Renal pelvis (tissue), 4 donors: Measurements from ENCODE around the gene RRN3. TPM values are rescaled to one million over a fixed set of nuclear protein-coding genes. Genes with fewer than 3 reads are reported as not detected.
"Not testable (repeated sequence)": the region's sequence is repeated elsewhere in the genome, so short reads cannot be mapped to it uniquely, and the experiment has no call there.

ENCODE experiments used
- DNase-seq: peaks from one replicate; pipeline ENCODE4 v3.0.0-alpha.2; 2013
- polyA plus RNA-seq, 3 donors: library from polyadenylated mRNA; unstranded; fragments of 120-200 nt; gene quantifications; one replicate each; pipeline ENCODE4 v1.2.1, GENCODE V29; 2013; ENCODE audit not compliant: insufficient read length in 3 of 3

Gene RRN3
- polyA plus RNA-seq, 3 donors = 37.0 to 47.2 (median 42.3) TPM

- no peak for DNase-seq
Measured at GRCh38 chr16:15031179-15031578, 62.9 kb downstream of the RRN3 start.

GRCh38 chr16:15029749-15030148, 64.3 kb downstream of the RRN3 start:
- DNase-seq = not testable (repeated sequence)

- DNase-seq = not testable (repeated sequence)
Measured at GRCh38 chr16:15028801-15029698, 65.0 kb downstream of the RRN3 start.

GRCh38 chr16:15028345-15028715, 65.7 kb downstream of the RRN3 start:
- not testable (repeated sequence) for DNase-seq

GRCh38 chr16:15027503-15028344, 66.3 kb downstream of the RRN3 start:
- not testable (repeated sequence) for DNase-seq

- DNase-seq = not testable (repeated sequence)
Measured at GRCh38 chr16:15027051-15027450, 67.0 kb downstream of the RRN3 start.

DNA sequence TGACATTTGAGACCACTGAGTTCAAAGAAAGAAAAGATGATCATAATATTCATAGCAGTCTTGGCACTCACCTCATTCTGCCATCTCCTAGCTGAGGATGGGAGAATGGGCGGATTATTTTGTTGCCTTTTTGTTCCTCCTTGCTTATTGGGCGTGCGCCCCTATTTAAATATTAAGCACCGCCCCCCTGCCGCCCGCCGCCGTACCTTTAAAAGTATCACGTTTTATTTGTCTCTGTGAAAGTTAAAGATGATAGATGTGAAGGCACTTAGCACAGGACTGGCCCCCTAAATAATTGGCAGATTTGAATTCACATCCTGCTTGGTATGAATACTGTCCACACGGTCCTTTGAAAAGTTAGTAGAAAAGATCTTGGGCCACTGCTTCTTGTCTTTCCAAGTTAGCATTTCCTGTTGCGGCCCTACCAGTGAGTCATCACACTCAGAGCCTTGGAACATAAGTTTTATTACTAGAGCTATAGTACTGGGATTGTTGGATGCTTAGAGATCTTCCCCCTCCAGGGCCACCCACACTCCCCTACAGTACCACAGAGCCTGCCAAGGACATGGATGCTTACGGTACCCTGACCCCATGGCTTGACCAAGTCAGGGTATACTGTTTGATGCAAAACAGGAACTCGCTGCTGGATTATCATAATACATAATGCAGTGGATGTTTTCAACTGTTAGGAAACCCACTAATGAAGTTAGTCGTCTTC, 68.7 kb downstream of the RRN3 start:
- DNase-seq = not testable (repeated sequence)

DNA sequence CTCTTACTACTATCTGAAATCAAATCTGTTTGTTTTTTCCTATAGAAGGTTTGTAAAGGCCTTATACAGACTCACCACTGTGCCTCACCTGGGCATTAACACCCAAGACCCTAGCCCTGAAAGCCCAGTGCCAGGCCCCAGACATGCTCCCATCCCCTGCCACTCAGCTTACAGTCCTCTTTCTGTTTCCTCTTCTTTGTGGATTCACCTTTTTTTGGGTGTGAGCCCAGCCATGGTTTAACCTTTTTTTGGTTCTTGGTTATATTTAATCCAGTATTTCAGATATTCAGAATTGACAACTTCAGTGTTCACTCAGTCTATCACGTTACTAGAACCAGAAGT, 69.2 kb downstream of the RRN3 start:
- not testable (repeated sequence) for DNase-seq

DNA sequence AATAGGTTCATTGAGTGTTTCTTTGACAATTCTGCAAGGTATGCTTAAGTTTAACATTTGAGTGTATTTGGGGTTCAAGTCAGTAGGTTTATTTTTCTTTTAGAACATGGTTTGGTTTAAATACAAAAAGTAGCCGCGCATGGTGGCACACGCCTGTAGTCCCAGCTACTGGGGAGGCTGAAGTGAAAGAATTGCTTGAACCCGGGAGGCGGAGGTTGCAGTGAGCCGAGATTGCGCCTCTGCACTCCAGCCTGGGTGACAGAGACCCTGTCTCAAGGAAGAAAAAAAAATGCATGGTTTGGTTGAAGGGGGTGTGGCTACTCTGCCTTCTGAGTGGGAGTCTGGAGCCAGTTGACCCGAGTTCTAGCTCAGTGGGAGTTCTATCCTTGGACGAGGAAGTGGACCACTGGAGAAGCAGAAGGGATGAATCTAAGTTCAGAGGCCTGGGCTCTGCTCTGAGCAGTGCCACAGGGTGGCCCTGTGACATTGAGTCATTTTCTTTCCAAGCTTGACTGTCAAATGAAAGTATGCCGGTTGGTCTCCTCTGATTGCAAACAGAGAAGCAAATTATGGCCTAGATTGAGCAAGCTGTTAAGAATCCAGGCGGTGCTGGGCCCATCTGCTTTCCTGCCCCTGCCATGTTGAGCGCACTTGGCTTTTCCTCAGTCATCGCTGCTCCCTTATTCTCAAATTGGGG, 70.5 kb downstream of the RRN3 start:
- DNase-seq = not testable (repeated sequence)

DNA sequence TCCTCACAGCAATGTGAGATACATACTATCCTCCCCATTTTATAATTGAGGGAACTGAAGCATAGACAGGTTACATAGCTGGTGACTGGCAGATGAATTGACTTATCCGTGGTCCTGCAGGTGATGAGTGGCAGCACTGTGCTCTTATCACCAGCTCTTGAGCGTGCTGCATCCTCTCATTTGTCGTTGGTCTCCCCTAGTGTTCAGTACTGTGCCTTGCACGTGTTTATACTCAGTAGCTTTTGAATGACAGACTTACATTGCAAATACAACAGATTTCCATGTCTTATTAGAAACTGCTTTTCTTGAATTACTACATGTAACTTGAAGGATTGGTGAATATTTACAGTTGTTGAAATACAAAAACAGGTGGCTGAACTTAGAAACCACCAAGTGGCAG, 71.9 kb downstream of the RRN3 start:
- not testable (repeated sequence) for DNase-seq

GRCh38 chr16:15021429-15021828, 72.6 kb downstream of the RRN3 start:
- not testable (repeated sequence) for DNase-seq

DNA sequence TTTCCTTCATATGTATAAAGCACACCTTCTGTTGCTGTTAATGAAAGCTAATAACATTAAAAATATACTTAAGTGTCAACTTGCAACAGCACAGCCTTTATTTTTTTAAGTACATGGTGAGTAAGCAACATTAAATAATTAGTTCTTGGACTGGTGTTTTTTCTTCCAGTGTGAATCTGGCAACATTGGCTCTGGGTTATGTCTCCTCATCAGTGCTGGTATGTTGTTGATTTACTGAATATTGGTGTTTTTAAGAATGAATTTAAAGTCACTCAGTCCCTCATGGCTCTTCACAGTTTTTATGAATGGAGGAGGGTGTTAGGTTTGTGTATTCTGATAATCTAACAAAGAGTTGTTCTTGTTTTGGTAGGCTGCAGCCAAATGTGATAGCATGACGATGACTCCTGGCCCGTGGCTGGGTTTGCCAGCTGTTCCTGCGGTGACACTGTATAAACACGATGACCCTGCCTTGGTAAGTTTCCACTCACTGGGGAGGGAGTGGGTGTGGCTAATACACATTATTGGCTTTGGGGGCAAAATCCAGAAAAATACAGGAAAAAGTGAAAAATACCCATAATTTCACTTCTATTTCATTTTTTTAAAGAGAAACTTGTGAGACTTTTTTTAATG, 77.0 kb downstream of the RRN3 start:
- not testable (repeated sequence) for DNase-seq

- DNase-seq = not testable (repeated sequence)
Measured at GRCh38 chr16:15016354-15016753, 77.7 kb downstream of the RRN3 start.

- not testable (repeated sequence) for DNase-seq
Measured at GRCh38 chr16:15015671-15016070, 78.4 kb downstream of the RRN3 start.

- not testable (repeated sequence) for DNase-seq
Measured at GRCh38 chr16:15012941-15013340, 81.1 kb downstream of the RRN3 start.

Other genes starting within 250 kb of the RRN3 start
- 100 to 1,000 TPM; 121 to 163 (median 156) TPM for gene NPIPA1, start 156.8 kb downstream of the RRN3 start, polyA plus RNA-seq
- gene PDXDC1, start 119.2 kb downstream of the RRN3 start, polyA plus RNA-seq = 100 to 1,000 TPM; 107 to 150 (median 108) TPM
- gene NTAN1, start 38.2 kb downstream of the RRN3 start, polyA plus RNA-seq = 10 to 100 TPM; 36.9 to 45.5 (median 41.3) TPM